ENCODE results near the gene CFAP74.
"Not testable (repeated sequence)": the region's sequence is repeated elsewhere in the genome, so short reads cannot be mapped to it uniquely, and the experiment has no call there.

CFAP74 gene

GRCh38 chr1:1946540-1946939 lies 57.0 kb downstream of the CFAP74 start:
- no peak for DNase-seq (ENCODE audit: low read depth, low spot score)

GRCh38 chr1:1945782-1946393 lies 57.7 kb downstream of the CFAP74 start:
- no peak for DNase-seq (ENCODE audit: low read depth, low spot score)

- DNase-seq (ENCODE audit: low read depth, low spot score): no peak
These were observed 59.6 kb downstream of the CFAP74 start for GRCh38 chr1:1943834-1944570.

- DNase-seq (ENCODE audit: low read depth, low spot score): no peak
These were observed 60.6 kb downstream of the CFAP74 start for GRCh38 chr1:1942753-1943656.

- no peak for DNase-seq (ENCODE audit: low read depth, low spot score)
These were observed 61.5 kb downstream of the CFAP74 start for GRCh38 chr1:1941868-1942752.

- DNase-seq (ENCODE audit: low read depth, low spot score): no peak
These were observed 62.3 kb downstream of the CFAP74 start for GRCh38 chr1:1941211-1941841.

GRCh38 chr1:1940123-1940425 lies 63.5 kb downstream of the CFAP74 start:
- DNase-seq (ENCODE audit: low read depth, low spot score): no peak

- DNase-seq (ENCODE audit: low read depth, low spot score): no peak
These were observed 64.1 kb downstream of the CFAP74 start for GRCh38 chr1:1939296-1940122.

GRCh38 chr1:1938613-1939295 lies 64.8 kb downstream of the CFAP74 start:
- DNase-seq (ENCODE audit: low read depth, low spot score): no peak

- no peak for DNase-seq (ENCODE audit: low read depth, low spot score)
These were observed 65.4 kb downstream of the CFAP74 start for GRCh38 chr1:1938276-1938573.

- DNase-seq (ENCODE audit: low read depth, low spot score): no peak
These were observed 65.9 kb downstream of the CFAP74 start for GRCh38 chr1:1937549-1938275.

- no peak for DNase-seq (ENCODE audit: low read depth, low spot score)
These were observed 66.5 kb downstream of the CFAP74 start for GRCh38 chr1:1937061-1937460.

- DNase-seq (ENCODE audit: low read depth, low spot score): not testable (repeated sequence)
These were observed 68.7 kb downstream of the CFAP74 start for GRCh38 chr1:1934848-1935247.

- no peak for DNase-seq (ENCODE audit: low read depth, low spot score)
These were observed 73.7 kb downstream of the CFAP74 start for GRCh38 chr1:1929639-1930545.

GRCh38 chr1:1929102-1929638 lies 74.4 kb downstream of the CFAP74 start:
- DNase-seq (ENCODE audit: low read depth, low spot score): no peak

GRCh38 chr1:1928231-1929101 lies 75.1 kb downstream of the CFAP74 start:
- no peak for DNase-seq (ENCODE audit: low read depth, low spot score)

- DNase-seq (ENCODE audit: low read depth, low spot score): no peak
These were observed 75.8 kb downstream of the CFAP74 start for GRCh38 chr1:1927751-1928150.
